GM19395 (cell line): ENCODE data around the gene B4GALT5.
"Not testable (repeated sequence)": the region's sequence is repeated elsewhere in the genome, so short reads cannot be mapped to it uniquely, and the experiment has no call there.

Source experiments
- ATAC-seq: cut with Tn5 transposase; IDR thresholded peaks from one replicate; pipeline ENCODE4 v1.9.1; 2021; ENCODE audit warnings: mild to moderate bottlenecking, moderate library complexity; ENCODE audit not compliant: unreplicated experiment

The B4GALT5 gene

GRCh38 chr20:49713753-49714712 is at the start of gene B4GALT5:
B4GALT5 (minus strand) TSS chr20:49713878; CDS start chr20:49713690, 188 bp downstream.
- peak; percentile 73 for ATAC-seq

GRCh38 chr20:49762940-49763766 is 49.5 kb upstream of the B4GALT5 start:
- ATAC-seq, result no peak

- not testable (repeated sequence) for ATAC-seq
Measured at GRCh38 chr20:49761888-49762287, 48.2 kb upstream of the B4GALT5 start.

GRCh38 chr20:49759266-49759950 is 45.7 kb upstream of the B4GALT5 start:
- no peak for ATAC-seq

- no peak for ATAC-seq
Measured at GRCh38 chr20:49758781-49759180, 45.1 kb upstream of the B4GALT5 start.

- ATAC-seq, result no peak
Measured at GRCh38 chr20:49757597-49757996, 43.9 kb upstream of the B4GALT5 start.

GRCh38 chr20:49756241-49756640 is 42.6 kb upstream of the B4GALT5 start:
- ATAC-seq, result no peak

GRCh38 chr20:49754596-49754995 is 40.9 kb upstream of the B4GALT5 start:
- ATAC-seq, result no peak

- no peak for ATAC-seq
Measured at GRCh38 chr20:49753133-49753532, 39.5 kb upstream of the B4GALT5 start.

GRCh38 chr20:49752201-49752903 is 38.7 kb upstream of the B4GALT5 start:
- no peak for ATAC-seq

- no peak for ATAC-seq
Measured at GRCh38 chr20:49751397-49751736, 37.7 kb upstream of the B4GALT5 start.

GRCh38 chr20:49750611-49751396 is 37.1 kb upstream of the B4GALT5 start:
- ATAC-seq, result peak; percentile 68

- ATAC-seq, result no peak
Measured at GRCh38 chr20:49749625-49750024, 35.9 kb upstream of the B4GALT5 start.

GRCh38 chr20:49748525-49748838 is 34.8 kb upstream of the B4GALT5 start:
- no peak for ATAC-seq

- ATAC-seq, result no peak
Measured at GRCh38 chr20:49747707-49748524, 34.2 kb upstream of the B4GALT5 start.

- ATAC-seq, result no peak
Measured at GRCh38 chr20:49742948-49743347, 29.3 kb upstream of the B4GALT5 start.

GRCh38 chr20:49741977-49742376 is 28.3 kb upstream of the B4GALT5 start:
- ATAC-seq, result no peak

GRCh38 chr20:49740807-49741206 is 27.1 kb upstream of the B4GALT5 start:
- ATAC-seq, result no peak

- no peak for ATAC-seq
Measured at GRCh38 chr20:49739042-49739441, 25.4 kb upstream of the B4GALT5 start.
